GM12874 (cell line): ENCODE data around the gene SHLD3.

Source experiments
- CTCF ChIP-seq: IDR thresholded peaks from 2 replicates; pipeline ENCODE4 v1.5.1; 2011; ENCODE audit warnings: low read depth, mild to moderate bottlenecking, control low read depth, low read length, moderate library complexity; ENCODE audit not compliant: insufficient read depth

SHLD3 gene

GRCh38 chr5:65654713-65655112 is 29.9 kb downstream of the SHLD3 start:
- TF ChIP-seq CTCF: no peak

- no peak for TF ChIP-seq CTCF
Measured at GRCh38 chr5:65663804-65664521, 39.1 kb downstream of the SHLD3 start.

GRCh38 chr5:65668696-65669095 is 43.9 kb downstream of the SHLD3 start:
- no peak for TF ChIP-seq CTCF

- TF ChIP-seq CTCF: no peak
Measured at GRCh38 chr5:65672796-65673195, 48.0 kb downstream of the SHLD3 start.

- TF ChIP-seq CTCF: no peak
Measured at GRCh38 chr5:65674749-65675148, 49.9 kb downstream of the SHLD3 start.
